ENCODE results near the gene CTCF.
A peak's percentile ranks its signal among the peaks of the same experiment; 100 is the strongest.

GRCh38 chr16:67673712-67674580, 111.6 kb downstream of the CTCF start:
- TF ChIP-seq CTCF (IDR thresholded peaks at IDR 0.05 in 8 of 11, conservative IDR thresholded peaks at IDR 0.05 in 3 of 11) (no peak), POLR2AphosphoS5 (IDR thresholded peaks at IDR 0.05) (peak; percentile 30 to 90 (median 47)), POLR2A (IDR thresholded peaks at IDR 0.05) (no peak)

Measured in spleen (tissue), 7 donors.